Transverse colon (tissue), 4 donors: ENCODE results near the gene ERP27.

Experiments
- CTCF ChIP-seq, 5 experiments: fragments of 200-600 bp in 3 of 5; fragments of 450-650 bp in 2 of 5; sonication (generic) in 3 of 5; IDR thresholded peaks; 1 replicate in 2 of 5; 2 replicates in 3 of 5; pipeline ENCODE4 v1.5.1; 2016 to 2017; ENCODE audit warnings: antibody characterized with exemption in 5 of 5, inconsistent platforms in 3 of 5, mild to moderate bottlenecking in 2 of 5, moderate library complexity in 1 of 5
- POLR2A ChIP-seq: fragments of 450-650 bp; IDR thresholded peaks from one replicate; pipeline ENCODE4 v1.6.1; 2016; ENCODE audit warnings: antibody characterized with exemption, mild to moderate bottlenecking, moderate library complexity
- POLR2AphosphoS5 ChIP-seq, 3 donors: sonication (generic); formaldehyde crosslinking; IDR thresholded peaks; one replicate each; pipeline ENCODE4 v1.6.1; 2016; ENCODE audit warnings: antibody characterized with exemption in 3 of 3

GRCh38 chr12:14948672-14949071, 10.3 kb upstream of the ERP27 start:
- TF ChIP-seq CTCF (IDR thresholded peaks at IDR 0.05) (no peak), POLR2AphosphoS5 (IDR thresholded peaks at IDR 0.05) (peak in 1 of 3 donors; percentile 35), POLR2A (no peak)
